ENCODE results near the gene SVEP1.

DNA sequence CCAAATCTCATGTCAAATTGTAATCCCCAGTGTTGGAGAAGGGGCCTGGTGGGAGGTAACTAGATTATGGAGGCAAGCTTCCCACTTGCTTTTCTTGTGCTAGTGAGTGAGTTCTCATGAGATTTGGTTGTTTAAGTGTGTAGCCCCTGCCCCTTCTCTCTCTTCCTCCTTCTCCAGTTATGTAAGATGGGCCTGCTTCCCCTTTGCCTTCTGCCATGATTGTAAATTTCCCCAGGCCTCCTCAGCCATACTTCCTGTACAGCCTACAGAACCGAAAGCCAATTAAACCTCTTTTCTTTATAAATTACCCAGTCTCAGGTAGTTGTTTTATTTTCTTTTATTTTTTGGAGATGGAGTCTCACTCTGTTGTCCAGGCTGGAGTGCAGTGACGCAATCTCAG, 223.6 kb downstream of the SVEP1 start:
- TF ChIP-seq, protein P1, sequence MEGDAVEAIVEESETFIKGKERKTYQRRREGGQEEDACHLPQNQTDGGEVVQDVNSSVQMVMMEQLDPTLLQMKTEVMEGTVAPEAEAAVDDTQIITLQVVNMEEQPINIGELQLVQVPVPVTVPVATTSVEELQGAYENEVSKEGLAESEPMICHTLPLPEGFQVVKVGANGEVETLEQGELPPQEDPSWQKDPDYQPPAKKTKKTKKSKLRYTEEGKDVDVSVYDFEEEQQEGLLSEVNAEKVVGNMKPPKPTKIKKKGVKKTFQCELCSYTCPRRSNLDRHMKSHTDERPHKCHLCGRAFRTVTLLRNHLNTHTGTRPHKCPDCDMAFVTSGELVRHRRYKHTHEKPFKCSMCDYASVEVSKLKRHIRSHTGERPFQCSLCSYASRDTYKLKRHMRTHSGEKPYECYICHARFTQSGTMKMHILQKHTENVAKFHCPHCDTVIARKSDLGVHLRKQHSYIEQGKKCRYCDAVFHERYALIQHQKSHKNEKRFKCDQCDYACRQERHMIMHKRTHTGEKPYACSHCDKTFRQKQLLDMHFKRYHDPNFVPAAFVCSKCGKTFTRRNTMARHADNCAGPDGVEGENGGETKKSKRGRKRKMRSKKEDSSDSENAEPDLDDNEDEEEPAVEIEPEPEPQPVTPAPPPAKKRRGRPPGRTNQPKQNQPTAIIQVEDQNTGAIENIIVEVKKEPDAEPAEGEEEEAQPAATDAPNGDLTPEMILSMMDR (IDR thresholded peaks at IDR 0.05 in 8 of 11, conservative IDR thresholded peaks at IDR 0.05 in 3 of 11): no peak
- TF ChIP-seq POLR2A (IDR thresholded peaks at IDR 0.05): no peak
